ENCODE results near the gene RELA.
"Not testable (repeated sequence)": the region's sequence is repeated elsewhere in the genome, so short reads cannot be mapped to it uniquely, and the experiment has no call there.

Gene RELA

DNA sequence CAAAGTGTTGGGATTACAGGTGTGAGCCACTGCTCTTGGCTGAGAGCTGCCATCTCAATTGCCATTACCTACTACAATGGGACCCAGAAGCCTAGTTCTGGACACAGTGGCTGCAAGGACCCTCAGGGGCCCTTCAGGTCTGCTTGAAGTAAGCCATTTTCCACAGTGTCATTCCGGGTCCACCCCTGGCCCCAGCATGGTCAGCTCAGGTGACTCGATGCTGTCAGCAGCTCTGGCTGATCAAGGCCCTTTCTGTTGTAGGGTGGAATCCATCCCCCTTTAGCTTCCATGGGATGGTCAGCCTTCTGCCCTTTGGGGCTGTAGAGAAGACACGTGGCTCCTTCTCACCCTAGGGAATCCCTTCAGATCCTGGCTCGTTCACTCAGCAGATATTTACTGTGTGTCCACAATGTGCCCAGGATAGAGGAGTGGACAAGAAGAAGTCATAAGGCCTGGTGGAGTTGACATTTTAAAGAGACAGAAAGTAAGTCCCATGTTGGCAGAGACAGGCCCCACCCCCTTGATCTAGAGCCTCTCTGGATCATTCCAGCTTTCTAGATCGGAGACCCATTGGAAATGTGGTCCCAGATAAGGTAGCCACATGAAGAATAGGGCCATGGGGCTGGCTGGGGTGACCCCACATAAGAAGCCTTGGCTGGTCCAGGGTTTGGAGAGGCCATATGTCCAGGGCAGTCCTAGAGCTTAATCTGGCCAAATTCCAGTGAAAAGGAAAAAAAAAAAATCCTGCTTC lies 34.3 kb upstream of the RELA start:
- H3K4me3 ChIP-seq (replicated peaks; ENCODE audit: low read depth, low read length): no peak overlapping the region
- no peak for DNase-seq (ENCODE audit: extremely low read depth, insufficient read length)
- no peaks in the 10 kb centered on the region for H3K27me3 ChIP-seq (replicated peaks; ENCODE audit: control insufficient read depth, insufficient read depth, low read length)
- TF ChIP-seq, protein P1, sequence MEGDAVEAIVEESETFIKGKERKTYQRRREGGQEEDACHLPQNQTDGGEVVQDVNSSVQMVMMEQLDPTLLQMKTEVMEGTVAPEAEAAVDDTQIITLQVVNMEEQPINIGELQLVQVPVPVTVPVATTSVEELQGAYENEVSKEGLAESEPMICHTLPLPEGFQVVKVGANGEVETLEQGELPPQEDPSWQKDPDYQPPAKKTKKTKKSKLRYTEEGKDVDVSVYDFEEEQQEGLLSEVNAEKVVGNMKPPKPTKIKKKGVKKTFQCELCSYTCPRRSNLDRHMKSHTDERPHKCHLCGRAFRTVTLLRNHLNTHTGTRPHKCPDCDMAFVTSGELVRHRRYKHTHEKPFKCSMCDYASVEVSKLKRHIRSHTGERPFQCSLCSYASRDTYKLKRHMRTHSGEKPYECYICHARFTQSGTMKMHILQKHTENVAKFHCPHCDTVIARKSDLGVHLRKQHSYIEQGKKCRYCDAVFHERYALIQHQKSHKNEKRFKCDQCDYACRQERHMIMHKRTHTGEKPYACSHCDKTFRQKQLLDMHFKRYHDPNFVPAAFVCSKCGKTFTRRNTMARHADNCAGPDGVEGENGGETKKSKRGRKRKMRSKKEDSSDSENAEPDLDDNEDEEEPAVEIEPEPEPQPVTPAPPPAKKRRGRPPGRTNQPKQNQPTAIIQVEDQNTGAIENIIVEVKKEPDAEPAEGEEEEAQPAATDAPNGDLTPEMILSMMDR (IDR thresholded peaks at IDR 0.05; ENCODE audit: insufficient read depth, low read length, poor library complexity, severe bottlenecking): no peak
- no peaks in the 10 kb centered on the region for H3K36me3 ChIP-seq (ENCODE audit: control insufficient read depth, insufficient read depth, low read length)

DNA sequence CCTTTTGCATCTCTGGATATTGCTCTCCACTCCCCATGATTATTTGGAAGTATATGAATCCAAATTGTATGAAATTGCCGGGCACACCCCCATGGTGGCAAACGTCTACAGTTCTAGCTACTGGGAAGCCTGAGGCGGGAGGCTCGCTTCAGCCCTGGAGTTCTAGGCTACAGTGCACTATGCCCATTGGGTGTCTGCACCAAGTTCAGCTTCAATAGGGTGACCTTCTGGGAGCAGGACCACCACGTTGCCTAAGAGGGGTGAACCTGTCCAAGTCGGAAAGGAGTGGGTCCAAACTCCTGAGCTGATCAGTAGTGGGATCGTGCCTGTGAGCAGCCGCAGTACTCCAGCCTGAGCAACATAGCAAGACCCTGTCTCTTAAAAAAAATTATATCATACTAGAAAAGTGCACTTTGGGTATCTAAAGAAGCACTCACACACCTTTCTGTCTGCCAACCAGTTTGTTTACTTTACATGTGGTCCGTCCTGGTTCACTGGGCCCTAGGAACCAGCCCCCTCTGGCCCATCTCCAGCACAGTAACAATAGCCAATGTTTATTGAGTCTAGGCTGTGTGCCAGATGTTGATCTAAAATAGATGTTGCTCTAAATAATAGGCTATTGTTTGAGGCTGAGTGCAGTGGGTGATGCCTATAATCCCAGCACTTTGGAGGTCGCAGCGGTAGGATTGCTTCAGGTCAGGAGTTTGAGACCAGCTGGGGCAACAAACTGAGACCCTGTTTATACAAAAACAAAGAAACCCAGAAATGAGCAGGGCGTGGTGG lies 32.9 kb upstream of the RELA start:
- TF ChIP-seq, protein P1 (IDR thresholded peaks at IDR 0.05; ENCODE audit: insufficient read depth, low read length, poor library complexity, severe bottlenecking): no peak
- no peak overlapping the region for H3K4me3 ChIP-seq (replicated peaks; ENCODE audit: low read depth, low read length)
- DNase-seq (ENCODE audit: extremely low read depth, insufficient read length): no peak
- no peaks in the 10 kb centered on the region for H3K27me3 ChIP-seq (replicated peaks; ENCODE audit: control insufficient read depth, insufficient read depth, low read length)
- H3K36me3 ChIP-seq (ENCODE audit: control insufficient read depth, insufficient read depth, low read length): no peaks in the 10 kb centered on the region

DNA sequence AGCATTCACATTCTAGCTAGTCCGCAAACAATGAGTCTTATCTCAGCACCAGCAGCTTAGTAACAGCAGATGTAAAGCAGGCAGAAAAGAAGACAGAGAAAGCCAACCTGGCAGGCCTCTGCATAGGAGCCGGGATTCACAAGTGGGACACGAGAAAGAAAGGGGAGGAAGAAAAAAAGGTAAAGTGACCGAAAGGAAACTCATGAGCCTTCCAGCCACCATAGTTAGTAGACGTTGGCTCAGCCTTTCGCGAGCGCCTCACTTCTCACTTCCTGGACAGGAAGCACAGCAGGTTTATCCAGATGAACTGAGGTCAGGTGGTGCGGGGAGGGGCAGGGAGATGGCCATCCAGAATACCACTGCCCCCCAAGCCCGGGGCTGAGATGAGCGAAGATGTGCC lies 29.7 kb upstream of the RELA start:
- TF ChIP-seq, protein P1 (IDR thresholded peaks at IDR 0.05; ENCODE audit: insufficient read depth, low read length, poor library complexity, severe bottlenecking): no peak
- Histone ChIP-seq H3K36me3 (ENCODE audit: control insufficient read depth, insufficient read depth, low read length) (no peaks in the 10 kb centered on the region), H3K27me3 (replicated peaks; ENCODE audit: control insufficient read depth, insufficient read depth, low read length) (no peaks in the 10 kb centered on the region), H3K4me3 (replicated peaks; ENCODE audit: low read depth, low read length) (no peak overlapping the region)
- no peak for DNase-seq (ENCODE audit: extremely low read depth, insufficient read length)

DNA sequence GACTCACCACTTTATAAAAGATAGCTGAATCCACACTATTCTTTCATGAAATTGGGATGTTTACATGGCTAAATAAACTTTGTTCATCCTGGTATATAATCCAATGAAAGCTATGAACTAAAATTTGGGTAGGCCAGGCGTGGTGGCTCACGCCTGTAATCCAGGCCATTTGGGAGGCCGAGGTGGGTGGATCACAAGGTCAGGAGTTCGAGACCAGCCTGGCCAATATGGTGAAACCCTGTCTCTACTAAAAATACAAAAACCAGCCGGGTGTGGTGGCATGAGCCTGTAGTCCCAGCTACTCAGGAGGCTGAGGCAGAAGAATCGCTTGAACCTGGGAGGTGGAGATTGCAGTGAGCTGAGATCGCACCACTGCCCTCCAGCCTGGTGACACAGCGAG lies 29.1 kb upstream of the RELA start:
- H3K4me3 ChIP-seq (replicated peaks; ENCODE audit: low read depth, low read length); DNase-seq (ENCODE audit: extremely low read depth, insufficient read length); H3K36me3 ChIP-seq (ENCODE audit: control insufficient read depth, insufficient read depth, low read length); H3K27me3 ChIP-seq (replicated peaks; ENCODE audit: control insufficient read depth, insufficient read depth, low read length): not testable (repeated sequence)

DNA sequence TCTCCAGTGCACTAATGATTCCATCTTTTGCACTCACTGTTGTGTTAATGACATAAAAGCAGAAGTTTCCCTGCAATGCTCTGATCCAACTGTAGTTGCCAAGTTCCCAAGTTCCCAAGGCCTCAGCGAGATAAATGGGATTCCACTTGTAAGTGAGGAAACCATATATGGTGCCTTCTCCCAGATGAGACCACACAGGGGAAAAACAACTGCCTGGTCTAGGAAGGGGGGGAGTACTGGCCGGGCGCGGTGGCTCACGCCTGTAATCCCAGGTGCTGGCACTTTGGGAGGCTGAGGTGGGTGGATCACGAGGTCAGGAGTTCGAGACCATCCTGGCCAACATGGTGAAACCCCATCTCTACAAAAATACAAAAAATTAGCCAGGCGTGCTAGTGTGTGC lies 23.3 kb upstream of the RELA start:
- no peak for DNase-seq (ENCODE audit: extremely low read depth, insufficient read length)
- Histone ChIP-seq H3K36me3 (ENCODE audit: control insufficient read depth, insufficient read depth, low read length) (no peaks in the 10 kb centered on the region), H3K27me3 (replicated peaks; ENCODE audit: control insufficient read depth, insufficient read depth, low read length) (peaks cover 2% of the 10 kb centered on the region; the same call in 1 of the 2 replicates), H3K4me3 (replicated peaks; ENCODE audit: low read depth, low read length) (no peak overlapping the region)
- TF ChIP-seq, protein P1 (IDR thresholded peaks at IDR 0.05; ENCODE audit: insufficient read depth, low read length, poor library complexity, severe bottlenecking): no peak

DNA sequence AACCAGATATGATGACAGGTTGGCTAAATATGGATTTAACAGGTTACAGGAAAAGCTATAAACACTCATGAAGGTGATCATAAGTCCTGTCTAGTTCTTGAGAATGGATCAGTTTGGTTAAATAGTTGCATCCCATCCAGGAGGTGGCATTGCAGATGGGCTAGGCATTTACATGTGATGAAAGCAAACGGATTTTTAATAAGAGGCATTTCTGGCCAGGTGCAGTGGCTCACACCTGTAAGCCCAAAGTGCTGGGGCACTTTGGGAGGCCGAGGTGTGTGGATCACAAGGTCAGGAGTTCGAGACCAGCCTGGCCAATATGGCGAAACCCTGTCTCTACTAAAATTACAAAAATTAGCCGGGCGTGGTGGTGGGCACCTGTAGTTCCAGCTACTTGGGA lies 20.8 kb upstream of the RELA start:
- DNase-seq (ENCODE audit: extremely low read depth, insufficient read length); H3K36me3 ChIP-seq (ENCODE audit: control insufficient read depth, insufficient read depth, low read length); H3K4me3 ChIP-seq (replicated peaks; ENCODE audit: low read depth, low read length); H3K27me3 ChIP-seq (replicated peaks; ENCODE audit: control insufficient read depth, insufficient read depth, low read length): not testable (repeated sequence)

Data from GM06990 (cell line).